GM19023 (cell line): ENCODE results near the gene FAM20A.

Source experiments
- ATAC-seq: cut with Tn5 transposase; IDR thresholded peaks from one replicate; pipeline ENCODE4 v1.9.1; 2021; ENCODE audit warnings: mild to moderate bottlenecking, moderate library complexity; ENCODE audit not compliant: unreplicated experiment

FAM20A gene

GRCh38 chr17:68611353-68612208, 10.4 kb upstream of the FAM20A start:
- no peak for ATAC-seq

DNA sequence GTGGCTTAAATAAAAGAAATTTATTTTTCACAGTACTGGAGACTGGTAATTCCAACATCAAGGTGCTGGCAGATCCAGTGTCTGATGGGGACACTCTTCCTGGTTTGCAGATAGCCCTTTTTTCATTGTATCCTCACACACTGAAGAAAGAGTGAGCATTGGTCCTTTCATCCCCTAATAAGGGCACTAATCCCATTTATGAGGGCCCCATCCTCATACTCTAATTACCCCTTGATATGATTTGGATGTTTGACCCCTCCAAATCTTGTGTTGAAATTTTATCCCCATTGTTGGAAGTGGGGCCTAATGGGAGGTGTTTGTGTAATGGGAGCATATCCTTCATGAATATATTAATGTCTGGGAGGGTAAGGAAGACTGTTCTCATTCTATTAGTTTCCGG, 9.4 kb upstream of the FAM20A start:
- no peak for ATAC-seq

DNA sequence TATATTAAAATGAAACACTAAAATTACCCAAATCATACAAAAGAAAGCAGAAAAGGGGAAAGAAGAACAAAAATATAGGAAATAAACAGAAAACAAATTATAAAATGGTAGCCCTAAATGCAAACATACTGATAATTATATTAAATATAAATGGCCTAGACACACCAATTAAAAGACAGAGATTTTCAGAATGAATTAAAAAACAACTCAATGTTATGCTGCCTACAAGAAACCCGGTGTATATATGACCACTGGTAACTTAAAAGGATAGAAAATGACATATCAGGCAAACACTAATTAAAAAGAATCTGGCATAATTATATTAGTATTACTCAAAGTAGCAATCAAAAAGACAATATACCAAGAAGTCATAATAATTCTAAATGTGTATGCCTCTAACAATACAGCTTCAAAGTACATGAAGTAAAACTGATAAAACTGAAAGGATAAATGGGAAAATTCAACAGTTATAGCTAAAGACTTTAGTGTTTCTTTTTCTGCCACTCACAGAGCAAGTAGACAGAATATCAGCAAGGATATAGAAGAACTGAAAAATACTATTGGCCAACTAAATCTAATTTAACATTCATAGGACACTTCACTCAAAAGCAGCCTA, 7.5 kb upstream of the FAM20A start:
- ATAC-seq = no peak

- no peak for ATAC-seq
These were observed 5.5 kb upstream of the FAM20A start for GRCh38 chr17:68606451-68607307.

DNA sequence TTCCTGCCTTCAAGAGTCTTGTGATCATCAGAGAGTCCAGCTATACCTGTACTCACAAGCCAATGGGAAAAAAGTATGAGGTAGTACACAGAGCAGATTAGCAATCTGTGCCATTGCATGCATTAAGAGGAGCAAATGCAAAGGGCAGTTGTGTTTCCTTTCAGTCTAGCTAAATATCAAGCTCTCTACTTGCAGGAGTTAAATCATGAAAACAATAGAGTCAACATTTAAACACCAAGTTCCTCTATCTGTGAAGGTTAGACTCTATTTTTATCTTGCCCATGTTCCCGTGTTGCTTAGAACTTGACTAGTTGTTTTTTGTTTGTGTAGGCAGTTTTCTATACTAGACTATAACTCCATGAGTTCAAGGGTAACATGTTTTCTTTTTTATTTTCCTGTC, 4.7 kb upstream of the FAM20A start:
- ATAC-seq = no peak

GRCh38 chr17:68603656-68604055, 2.5 kb upstream of the FAM20A start:
- ATAC-seq = no peak

DNA sequence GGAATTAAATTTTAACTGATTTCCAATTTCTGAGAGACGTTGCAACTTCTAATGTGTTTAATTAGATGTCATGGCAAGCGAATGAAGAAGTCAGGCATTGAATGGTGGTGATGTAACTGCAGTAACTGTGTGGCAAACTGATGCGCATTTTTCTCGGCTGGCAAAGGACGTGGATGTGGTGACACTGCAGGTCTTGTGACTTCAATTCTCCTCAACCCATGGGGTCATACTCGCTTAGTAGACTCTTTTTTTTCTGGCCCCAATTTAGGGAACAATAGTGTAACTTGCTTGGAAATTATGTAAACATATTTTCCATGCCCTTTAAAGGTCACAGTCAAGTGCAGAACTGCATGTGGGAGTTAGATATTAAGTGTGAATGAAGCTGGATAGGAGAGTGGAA, 1.9 kb upstream of the FAM20A start:
- no peak for ATAC-seq

- ATAC-seq = no peak
These were observed 1.1 kb upstream of the FAM20A start for GRCh38 chr17:68602289-68602688.

- ATAC-seq = no peak
These were observed 560 bp upstream of the FAM20A start for GRCh38 chr17:68601565-68602288.

DNA sequence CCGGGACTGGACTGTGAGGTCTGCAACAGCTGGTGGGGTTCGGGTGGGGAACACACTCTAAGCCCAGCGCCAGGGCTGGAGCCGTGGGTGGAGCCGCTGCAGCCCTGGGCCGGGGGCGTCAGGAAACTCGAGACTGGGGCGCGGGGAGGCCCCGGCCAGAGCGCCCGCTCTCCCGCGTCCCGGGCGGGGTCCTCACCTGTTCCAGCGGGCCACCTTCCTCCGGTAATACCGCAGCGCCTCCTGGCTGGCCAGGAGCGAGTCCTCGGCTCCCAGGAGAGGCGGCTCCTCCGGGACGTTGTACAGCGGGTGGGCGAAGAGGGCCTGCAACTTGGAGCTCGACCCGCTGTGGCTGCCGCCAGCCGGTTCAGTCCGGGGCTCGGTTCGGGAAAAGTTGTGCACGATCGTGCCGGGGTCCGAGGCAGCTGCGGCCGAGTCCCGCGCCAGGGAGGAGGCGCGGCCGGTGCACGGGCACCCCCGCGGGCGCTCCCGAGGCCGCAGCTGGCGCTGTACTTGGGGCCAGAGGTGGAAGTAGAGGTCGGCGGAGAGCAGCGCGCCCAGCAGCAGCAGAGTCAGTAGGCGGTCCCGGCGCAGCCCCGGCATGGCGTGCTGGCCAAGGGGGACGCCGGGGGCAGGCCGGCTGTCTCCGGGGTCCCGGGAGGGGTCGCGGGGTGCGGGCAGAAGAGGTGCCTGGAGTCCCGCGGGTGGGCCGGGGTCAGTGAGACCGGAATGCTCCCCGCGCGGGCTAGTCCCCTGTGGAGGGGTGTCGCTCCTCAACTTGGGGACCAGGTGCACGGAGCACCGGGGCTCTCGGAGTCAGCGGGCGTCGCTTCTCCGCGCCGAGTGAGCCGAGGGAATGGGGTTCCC, 868 bp downstream of the FAM20A start:
- no peak for ATAC-seq

DNA sequence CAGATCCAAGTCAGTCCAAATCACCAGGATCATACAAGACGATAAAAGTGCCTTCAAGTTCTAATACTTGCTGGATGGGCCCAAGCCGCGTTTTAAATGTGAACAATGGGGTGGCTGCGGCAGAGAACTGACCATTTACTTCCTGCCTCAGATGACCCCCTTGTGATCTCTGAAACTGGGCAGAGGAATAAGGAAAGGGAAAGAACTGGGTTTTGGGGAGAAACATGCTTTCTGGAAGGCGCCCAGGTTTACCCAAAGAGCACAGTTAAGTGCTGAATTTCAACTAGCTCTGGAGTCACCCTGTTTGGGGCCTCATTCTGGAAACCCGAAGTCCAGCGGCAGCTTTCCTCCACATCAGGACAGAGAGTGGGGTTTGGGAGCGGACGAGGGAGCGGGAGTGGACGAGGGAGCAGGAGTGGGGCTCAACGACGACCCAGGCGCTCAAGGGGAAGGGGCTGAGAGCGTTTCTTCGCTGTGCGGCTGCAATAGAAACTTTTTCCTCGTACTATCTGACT, 1.6 kb downstream of the FAM20A start:
- no peak for ATAC-seq

- no peak for ATAC-seq
These were observed 2.1 kb downstream of the FAM20A start for GRCh38 chr17:68599091-68599490.

- no peak for ATAC-seq
These were observed 2.6 kb downstream of the FAM20A start for GRCh38 chr17:68598545-68598961.

GRCh38 chr17:68598074-68598473, 3.1 kb downstream of the FAM20A start:
- no peak for ATAC-seq

DNA sequence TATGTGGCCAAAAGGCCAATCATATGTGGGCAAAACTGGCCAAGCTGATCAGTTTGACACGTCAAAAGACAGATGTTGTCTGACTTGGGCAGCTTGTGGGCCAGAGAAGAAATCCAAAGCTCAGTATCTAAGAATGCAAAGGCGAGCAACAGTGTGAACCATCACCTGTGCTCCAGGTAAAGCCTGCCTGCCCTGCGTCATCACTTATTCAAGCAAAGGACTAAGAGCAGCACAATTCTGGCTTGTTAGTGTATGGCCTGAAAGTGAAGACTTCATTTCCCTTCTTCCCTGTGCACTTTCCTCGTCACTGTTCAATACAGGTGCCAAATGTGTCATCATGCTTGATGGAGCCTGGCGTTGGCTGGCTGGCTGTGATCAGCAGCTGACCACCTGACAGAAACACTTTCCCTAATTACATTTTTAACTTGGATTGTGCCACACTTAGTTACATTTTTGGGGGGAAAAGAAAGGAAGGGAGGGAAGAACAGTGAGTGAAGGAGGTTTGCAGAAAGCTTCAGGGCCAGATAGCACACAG, 4.7 kb downstream of the FAM20A start:
- ATAC-seq = no peak

- no peak for ATAC-seq
These were observed 5.2 kb downstream of the FAM20A start for GRCh38 chr17:68595986-68596385.

GRCh38 chr17:68595496-68595895, 5.7 kb downstream of the FAM20A start:
- no peak for ATAC-seq

GRCh38 chr17:68594552-68594951, 6.6 kb downstream of the FAM20A start:
- ATAC-seq = no peak
